HepG2 (cell line): ENCODE data around the gene MXRA7. TPM values are rescaled to one million over a fixed set of nuclear protein-coding genes. Genes with fewer than 3 reads are reported as not detected.
A peak's percentile ranks its signal among the peaks of the same experiment; 100 is the strongest.

Experiments
- AKAP8 ChIP-seq: sonication (generic); formaldehyde crosslinking; IDR thresholded peaks from 2 replicates; pipeline ENCODE4 v1.5.1; 2020; ENCODE audit warnings: mild to moderate bottlenecking, missing genetic modification reagents
- GABPA ChIP-seq, 2 experiments: IDR thresholded peaks; 2 replicates each; pipeline ENCODE4 v1.6.1; 2011 to 2016; ENCODE audit warnings: low read depth in 2 of 2, low read length in 1 of 2, missing biosample characterization in 1 of 2, missing genetic modification characterization in 1 of 2
- MED13 ChIP-seq: sonication (generic); formaldehyde crosslinking; IDR thresholded peaks from 2 replicates; pipeline ENCODE4 v1.5.0; 2020; ENCODE audit warnings: missing genetic modification reagents
- NR2F1 ChIP-seq, 2 experiments: fragments of 450-650 bp in 1 of 2; formaldehyde crosslinking in 1 of 2; IDR thresholded peaks; 2 replicates each; pipeline versions ENCODE4 v1.5.0 to v1.6.1; 2016 to 2020; ENCODE audit warnings: mild to moderate bottlenecking in 1 of 2, missing compliant biosample characterization in 1 of 2, missing genetic modification reagents in 1 of 2, moderate library complexity in 1 of 2
- RBAK ChIP-seq: sonication (generic); formaldehyde crosslinking; IDR thresholded peaks from 2 replicates; pipeline ENCODE4 v1.5.1; 2020; ENCODE audit warnings: mild to moderate bottlenecking, missing genetic modification reagents
- REL ChIP-seq: sonication (generic); formaldehyde crosslinking; conservative IDR thresholded peaks from 2 replicates; pipeline ENCODE4 v1.8.0; 2022; ENCODE audit warnings: mild to moderate bottlenecking, missing genetic modification reagents, moderate library complexity
- SIN3A ChIP-seq: IDR thresholded peaks from 2 replicates; pipeline ENCODE4 v1.6.1; 2011; ENCODE audit warnings: low read depth, mild to moderate bottlenecking, control low read depth, low read length, borderline replicate concordance
- SNRNP70 ChIP-seq: fragments of 200-400 bp; formaldehyde crosslinking; IDR thresholded peaks from 2 replicates; pipeline ENCODE4 v1.6.1; 2017; ENCODE audit warnings: mild to moderate bottlenecking, low read depth, low read length, moderate library complexity
- SRSF4 ChIP-seq: fragments of 200-400 bp; formaldehyde crosslinking; IDR thresholded peaks from one replicate; pipeline ENCODE4 v1.6.1; 2018; ENCODE audit warnings: mild to moderate bottlenecking, low read depth, low read length, moderate library complexity; ENCODE audit not compliant: poor library complexity, severe bottlenecking
- ZFX ChIP-seq: sonication (generic); formaldehyde crosslinking; IDR thresholded peaks from 2 replicates; pipeline ENCODE4 v1.4.0; 2020; ENCODE audit warnings: mild to moderate bottlenecking, low read depth, missing genetic modification reagents, moderate library complexity
- ZNF33A ChIP-seq: sonication (generic); formaldehyde crosslinking; IDR thresholded peaks from 2 replicates; pipeline ENCODE4 v1.5.1; 2020; ENCODE audit warnings: missing genetic modification reagents, mild to moderate bottlenecking, moderate library complexity, borderline replicate concordance
- ZNF639 ChIP-seq: conservative IDR thresholded peaks from 2 replicates; pipeline ENCODE4 v1.6.1; 2018; ENCODE audit warnings: missing genetic modification reagents
- polyA plus RNA-seq, 8 experiments: library from polyadenylated mRNA; depleted of rRNA in 3 of 8; stranded (reverse) in 7 of 8; unstranded in 1 of 8; fragments of >200 nt; fragmentation: Illumina TruSeq in 4 of 8; extraction: Trizol in 4 of 8; gene quantifications; 2 replicates each; pipeline versions ENCODE4 v1.2.1 to v1.2.3, GENCODE V29; 2011 to 2016; ENCODE audit warnings: low read depth in 4 of 8, missing spikeins in 1 of 8, mixed read lengths in 1 of 8; ENCODE audit not compliant: insufficient read depth in 1 of 8
- total RNA-seq, 5 experiments: library from RNA; depleted of rRNA; stranded (reverse); fragments of >200 nt; fragmentation: Illumina TruSeq; extraction: Trizol; gene quantifications; 2 replicates each; pipeline ENCODE4 v1.2.3, GENCODE V29; 2016; ENCODE audit warnings: low read depth in 1 of 5
- TF ChIP-seq, protein P1 (sequence below), 2 experiments: IDR thresholded peaks; 2 replicates each; pipeline ENCODE4 v1.6.1; 2011 to 2012; ENCODE audit warnings: low read length in 2 of 2, borderline replicate concordance in 1 of 2, low read depth in 1 of 2, mild to moderate bottlenecking in 1 of 2, moderate library complexity in 1 of 2
- TF ChIP-seq, protein P2 (sequence below), 2 experiments: fragments of 450-650 bp in 1 of 2; sonication (generic) in 1 of 2; formaldehyde crosslinking in 1 of 2; IDR thresholded peaks; 2 replicates each; pipeline versions ENCODE4 v1.6.1 to v1.8.0; 2016 to 2022; ENCODE audit warnings: antibody characterized with exemption in 1 of 2, mild to moderate bottlenecking in 1 of 2, missing genetic modification reagents in 1 of 2

The MXRA7 gene
- total and polyA plus RNA-seq, 2 of the 13 experiments (the other 11 are each of a cell fraction or from before 2014, with no cell fraction given), result 44.8 to 112 TPM

DNA sequence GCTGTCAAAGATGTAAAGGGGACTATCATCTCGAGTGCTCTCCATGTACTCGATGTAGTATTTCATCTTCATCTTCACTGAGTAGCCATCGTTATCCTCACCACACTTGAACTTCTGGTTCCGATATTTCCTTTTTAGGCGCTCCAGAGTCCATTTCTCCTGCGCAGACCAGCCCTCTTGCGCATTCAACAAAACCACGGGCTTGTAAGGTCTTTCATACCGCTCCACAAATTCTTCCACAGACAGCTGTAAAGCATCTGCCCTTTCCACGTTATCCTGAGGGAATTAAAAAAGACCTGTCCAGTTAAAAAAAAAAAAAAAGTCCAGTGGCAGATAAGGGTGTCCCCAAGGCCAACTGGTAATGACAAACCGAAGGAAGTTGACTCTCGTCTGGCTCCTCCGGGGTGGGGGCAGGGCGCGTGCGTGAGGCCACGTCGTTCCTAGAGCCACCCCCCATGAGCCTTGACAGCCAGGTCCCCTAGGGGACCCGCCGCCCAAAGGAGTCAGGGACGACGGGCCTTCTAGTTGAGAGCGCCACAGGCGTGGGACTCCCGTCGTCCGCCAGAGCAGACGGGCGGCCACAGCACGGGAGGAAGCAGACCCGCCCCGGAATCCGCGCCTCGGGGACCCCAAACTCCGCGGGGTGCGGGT, 14.9 kb upstream of the MXRA7 start (continued):
- TF ChIP-seq, protein P1, sequence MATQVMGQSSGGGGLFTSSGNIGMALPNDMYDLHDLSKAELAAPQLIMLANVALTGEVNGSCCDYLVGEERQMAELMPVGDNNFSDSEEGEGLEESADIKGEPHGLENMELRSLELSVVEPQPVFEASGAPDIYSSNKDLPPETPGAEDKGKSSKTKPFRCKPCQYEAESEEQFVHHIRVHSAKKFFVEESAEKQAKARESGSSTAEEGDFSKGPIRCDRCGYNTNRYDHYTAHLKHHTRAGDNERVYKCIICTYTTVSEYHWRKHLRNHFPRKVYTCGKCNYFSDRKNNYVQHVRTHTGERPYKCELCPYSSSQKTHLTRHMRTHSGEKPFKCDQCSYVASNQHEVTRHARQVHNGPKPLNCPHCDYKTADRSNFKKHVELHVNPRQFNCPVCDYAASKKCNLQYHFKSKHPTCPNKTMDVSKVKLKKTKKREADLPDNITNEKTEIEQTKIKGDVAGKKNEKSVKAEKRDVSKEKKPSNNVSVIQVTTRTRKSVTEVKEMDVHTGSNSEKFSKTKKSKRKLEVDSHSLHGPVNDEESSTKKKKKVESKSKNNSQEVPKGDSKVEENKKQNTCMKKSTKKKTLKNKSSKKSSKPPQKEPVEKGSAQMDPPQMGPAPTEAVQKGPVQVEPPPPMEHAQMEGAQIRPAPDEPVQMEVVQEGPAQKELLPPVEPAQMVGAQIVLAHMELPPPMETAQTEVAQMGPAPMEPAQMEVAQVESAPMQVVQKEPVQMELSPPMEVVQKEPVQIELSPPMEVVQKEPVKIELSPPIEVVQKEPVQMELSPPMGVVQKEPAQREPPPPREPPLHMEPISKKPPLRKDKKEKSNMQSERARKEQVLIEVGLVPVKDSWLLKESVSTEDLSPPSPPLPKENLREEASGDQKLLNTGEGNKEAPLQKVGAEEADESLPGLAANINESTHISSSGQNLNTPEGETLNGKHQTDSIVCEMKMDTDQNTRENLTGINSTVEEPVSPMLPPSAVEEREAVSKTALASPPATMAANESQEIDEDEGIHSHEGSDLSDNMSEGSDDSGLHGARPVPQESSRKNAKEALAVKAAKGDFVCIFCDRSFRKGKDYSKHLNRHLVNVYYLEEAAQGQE (IDR thresholded peaks at IDR 0.05; ENCODE audit: borderline replicate concordance in 1 of 2, low read depth in 1 of 2, low read length in 2 of 2), result no peak
- TF ChIP-seq NR2F1 (CRISPR knock-in tag; IDR thresholded peaks at IDR 0.05) (no peak), MED13 (CRISPR knock-in tag) (no peak), REL (CRISPR knock-in tag) (no peak), RBAK (no peak), SRSF4 (no peak), ZFX (CRISPR knock-in tag) (peak; percentile 72), GABPA (IDR thresholded peaks at IDR 0.05; ENCODE audit: low read depth, low read length) (0 out of 2 replicates have a peak, but pooled peaks have one; percentile 15), GABPA (CRISPR knock-in tag; IDR thresholded peaks at IDR 0.05; ENCODE audit: low read depth) (peak; percentile 64), SIN3A (no peak), SNRNP70 (no peak), AKAP8 (CRISPR knock-in tag) (no peak), ZNF33A (CRISPR knock-in tag) (no peak; the same call in 1 of the 2 replicates), ZNF639 (no peak)
- TF ChIP-seq, protein P2, sequence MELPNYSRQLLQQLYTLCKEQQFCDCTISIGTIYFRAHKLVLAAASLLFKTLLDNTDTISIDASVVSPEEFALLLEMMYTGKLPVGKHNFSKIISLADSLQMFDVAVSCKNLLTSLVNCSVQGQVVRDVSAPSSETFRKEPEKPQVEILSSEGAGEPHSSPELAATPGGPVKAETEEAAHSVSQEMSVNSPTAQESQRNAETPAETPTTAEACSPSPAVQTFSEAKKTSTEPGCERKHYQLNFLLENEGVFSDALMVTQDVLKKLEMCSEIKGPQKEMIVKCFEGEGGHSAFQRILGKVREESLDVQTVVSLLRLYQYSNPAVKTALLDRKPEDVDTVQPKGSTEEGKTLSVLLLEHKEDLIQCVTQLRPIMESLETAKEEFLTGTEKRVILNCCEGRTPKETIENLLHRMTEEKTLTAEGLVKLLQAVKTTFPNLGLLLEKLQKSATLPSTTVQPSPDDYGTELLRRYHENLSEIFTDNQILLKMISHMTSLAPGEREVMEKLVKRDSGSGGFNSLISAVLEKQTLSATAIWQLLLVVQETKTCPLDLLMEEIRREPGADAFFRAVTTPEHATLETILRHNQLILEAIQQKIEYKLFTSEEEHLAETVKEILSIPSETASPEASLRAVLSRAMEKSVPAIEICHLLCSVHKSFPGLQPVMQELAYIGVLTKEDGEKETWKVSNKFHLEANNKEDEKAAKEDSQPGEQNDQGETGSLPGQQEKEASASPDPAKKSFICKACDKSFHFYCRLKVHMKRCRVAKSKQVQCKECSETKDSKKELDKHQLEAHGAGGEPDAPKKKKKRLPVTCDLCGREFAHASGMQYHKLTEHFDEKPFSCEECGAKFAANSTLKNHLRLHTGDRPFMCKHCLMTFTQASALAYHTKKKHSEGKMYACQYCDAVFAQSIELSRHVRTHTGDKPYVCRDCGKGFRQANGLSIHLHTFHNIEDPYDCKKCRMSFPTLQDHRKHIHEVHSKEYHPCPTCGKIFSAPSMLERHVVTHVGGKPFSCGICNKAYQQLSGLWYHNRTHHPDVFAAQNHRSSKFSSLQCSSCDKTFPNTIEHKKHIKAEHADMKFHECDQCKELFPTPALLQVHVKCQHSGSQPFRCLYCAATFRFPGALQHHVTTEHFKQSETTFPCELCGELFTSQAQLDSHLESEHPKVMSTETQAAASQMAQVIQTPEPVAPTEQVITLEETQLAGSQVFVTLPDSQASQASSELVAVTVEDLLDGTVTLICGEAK (IDR thresholded peaks at IDR 0.05), result no peak
- TF ChIP-seq, protein P2 (CRISPR knock-in tag; IDR thresholded peaks at IDR 0.05), result no peak
